Uterus (tissue), 4 donors: Measurements from ENCODE around the gene RFESD. TPM values are rescaled to one million over a fixed set of nuclear protein-coding genes. Genes with fewer than 3 reads are reported as not detected.

Source experiments
- DNase-seq, 2 donors: peaks; one replicate each; pipeline ENCODE4 v3.0.0-alpha.2; 2019 to 2020
- H3K27ac ChIP-seq, 2 donors: fragments of 200-600 bp; sonication (generic); 1 replicate in 1 of 2; 2 replicates in 1 of 2; pipeline ENCODE4 v1.5.1; 2016 to 2018
- H3K27me3 ChIP-seq, 2 donors: fragments of 200-600 bp; sonication (generic); one replicate each; pipeline ENCODE4 v1.5.1; 2018 to 2019; ENCODE audit warnings: control low read depth in 1 of 2
- H3K36me3 ChIP-seq, 2 donors: fragments of 200-600 bp; sonication (generic); one replicate each; pipeline ENCODE4 v1.5.1; 2019; ENCODE audit warnings: control low read depth in 1 of 2
- H3K4me1 ChIP-seq, 2 donors: fragments of 200-600 bp; sonication (generic); one replicate each; pipeline ENCODE4 v1.5.1; 2018 to 2019; ENCODE audit warnings: control low read depth in 1 of 2
- H3K4me3 ChIP-seq, 2 donors: fragments of 200-600 bp; sonication (generic); 1 replicate in 1 of 2; 2 replicates in 1 of 2; pipeline ENCODE4 v1.5.1; 2018 to 2019; ENCODE audit warnings: mild to moderate bottlenecking in 1 of 2
- H3K9me3 ChIP-seq, 2 donors: fragments of 200-600 bp; sonication (generic); one replicate each; pipeline ENCODE4 v1.5.1; 2019; ENCODE audit warnings: control low read depth in 1 of 2
- POLR2A ChIP-seq, 2 donors: fragments of 450-650 bp; IDR thresholded peaks; one replicate each; pipeline ENCODE4 v1.6.1; 2016; ENCODE audit warnings: antibody characterized with exemption in 2 of 2, mild to moderate bottlenecking in 1 of 2, moderate library complexity in 1 of 2
- intact Hi-C: fragments of 100-400 bp; cut with DNase I; formaldehyde crosslinking; loops from one replicate; pipeline ENCODE4 v1.15.1; 2023; ENCODE audit warnings: low total_unique reads
- total RNA-seq, 4 donors: library from RNA; depleted of rRNA in 3 of 4; stranded (reverse); fragments of >200 nt in 3 of 4; gene quantifications; one replicate each; pipeline versions ENCODE4 v1.1.0 to v1.2.4, GENCODE V29; 2014 to 2023
- TF ChIP-seq, protein P1 (sequence below), 4 experiments: fragments of 200-600 bp in 2 of 4; fragments of 450-650 bp in 2 of 4; sonication (generic) in 2 of 4; IDR thresholded peaks; one replicate each; pipeline ENCODE4 v1.5.1; 2016 to 2019; ENCODE audit warnings: antibody characterized with exemption in 4 of 4, mild to moderate bottlenecking in 2 of 4, moderate library complexity in 1 of 4
- donor health status: DM: yes; HTN: yes; CAD: no.

The RFESD gene
- total RNA-seq, 4 donors from 2014 or later = under 0.01 to 2.8 (median 2.2) TPM; not detected in 1

- TF ChIP-seq, protein P1, sequence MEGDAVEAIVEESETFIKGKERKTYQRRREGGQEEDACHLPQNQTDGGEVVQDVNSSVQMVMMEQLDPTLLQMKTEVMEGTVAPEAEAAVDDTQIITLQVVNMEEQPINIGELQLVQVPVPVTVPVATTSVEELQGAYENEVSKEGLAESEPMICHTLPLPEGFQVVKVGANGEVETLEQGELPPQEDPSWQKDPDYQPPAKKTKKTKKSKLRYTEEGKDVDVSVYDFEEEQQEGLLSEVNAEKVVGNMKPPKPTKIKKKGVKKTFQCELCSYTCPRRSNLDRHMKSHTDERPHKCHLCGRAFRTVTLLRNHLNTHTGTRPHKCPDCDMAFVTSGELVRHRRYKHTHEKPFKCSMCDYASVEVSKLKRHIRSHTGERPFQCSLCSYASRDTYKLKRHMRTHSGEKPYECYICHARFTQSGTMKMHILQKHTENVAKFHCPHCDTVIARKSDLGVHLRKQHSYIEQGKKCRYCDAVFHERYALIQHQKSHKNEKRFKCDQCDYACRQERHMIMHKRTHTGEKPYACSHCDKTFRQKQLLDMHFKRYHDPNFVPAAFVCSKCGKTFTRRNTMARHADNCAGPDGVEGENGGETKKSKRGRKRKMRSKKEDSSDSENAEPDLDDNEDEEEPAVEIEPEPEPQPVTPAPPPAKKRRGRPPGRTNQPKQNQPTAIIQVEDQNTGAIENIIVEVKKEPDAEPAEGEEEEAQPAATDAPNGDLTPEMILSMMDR (IDR thresholded peaks at IDR 0.05) = no peak
- no peak for TF ChIP-seq POLR2A (IDR thresholded peaks at IDR 0.05)
- H3K4me3 ChIP-seq = no peak overlapping the region
- no peaks in the 10 kb centered on the region for H3K27me3 ChIP-seq
- DNase-seq = no peak
- no peaks in the 10 kb centered on the region for H3K4me1 ChIP-seq
- H3K9me3 ChIP-seq = no peaks in the 10 kb centered on the region
- intact Hi-C loops = loop anchor here (10.0 kb wide), 1 partner anchor 196 kb away; no protein-coding TSS in a partner anchor
- no peak overlapping the region for H3K27ac ChIP-seq
- H3K36me3 ChIP-seq = no peaks in the 10 kb centered on the region
Measured at GRCh38 chr5:95649274-95649673, 2.7 kb downstream of the RFESD start.

DNA sequence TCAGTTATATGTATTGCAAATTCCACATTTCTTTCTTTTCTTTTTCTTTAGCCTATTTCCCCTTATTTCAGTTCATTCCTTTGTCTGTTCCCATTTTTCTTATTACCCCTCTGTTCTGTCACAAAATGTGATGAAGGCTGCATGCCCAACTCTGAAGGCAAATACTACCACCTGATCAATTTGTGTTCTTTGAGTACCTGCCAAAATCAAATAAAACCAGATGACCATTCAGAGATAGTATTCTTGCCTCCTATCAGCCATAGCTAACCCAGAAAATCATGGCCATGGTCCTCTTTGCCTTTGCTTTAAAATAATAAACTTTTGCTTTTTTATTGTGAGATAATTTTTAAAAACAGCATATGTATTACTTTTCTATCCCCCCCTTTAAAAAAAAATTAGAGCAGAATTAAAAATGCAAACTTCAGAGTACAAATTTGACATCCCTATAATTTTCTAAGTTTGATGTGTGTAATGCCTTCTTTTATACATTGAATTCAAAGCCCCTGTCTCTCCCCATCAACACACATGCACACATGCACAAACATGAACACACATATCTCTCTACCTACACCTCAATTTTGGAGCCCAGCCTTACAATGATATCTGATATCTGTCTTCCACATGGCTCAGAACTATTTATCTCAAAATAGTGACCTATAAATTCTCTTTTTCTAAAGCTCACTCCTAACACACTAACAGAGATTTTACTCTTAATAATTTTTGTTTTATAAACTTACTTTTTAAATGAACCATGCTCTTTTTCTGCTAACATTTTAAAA lies 3.5 kb downstream of the RFESD start:
- Histone ChIP-seq H3K27ac (no peak overlapping the region), H3K36me3 (no peaks in the 10 kb centered on the region), H3K4me1 (no peaks in the 10 kb centered on the region), H3K9me3 (no peaks in the 10 kb centered on the region), H3K27me3 (no peaks in the 10 kb centered on the region), H3K4me3 (no peak overlapping the region)
- intact Hi-C loops = loop anchor here (10.0 kb wide), 1 partner anchor 195 kb away; no protein-coding TSS in a partner anchor
- DNase-seq = no peak
- TF ChIP-seq, protein P1 (IDR thresholded peaks at IDR 0.05) = no peak
- no peak for TF ChIP-seq POLR2A (IDR thresholded peaks at IDR 0.05)

- intact Hi-C loops = no loop called here
- Histone ChIP-seq H3K4me3 (no peak overlapping the region), H3K36me3 (no peaks in the 10 kb centered on the region), H3K27ac (no peak overlapping the region), H3K4me1 (no peaks in the 10 kb centered on the region), H3K27me3 (no peaks in the 10 kb centered on the region), H3K9me3 (no peaks in the 10 kb centered on the region)
- no peak for DNase-seq
- no peak for TF ChIP-seq POLR2A (IDR thresholded peaks at IDR 0.05)
Measured at GRCh38 chr5:95652849-95653248, 6.3 kb downstream of the RFESD start.

- no peaks in the 10 kb centered on the region for H3K9me3 ChIP-seq
- H3K27ac ChIP-seq = no peak overlapping the region
- H3K36me3 ChIP-seq = no peaks in the 10 kb centered on the region
- no peak for DNase-seq
- intact Hi-C loops = no loop called here
- H3K27me3 ChIP-seq = no peaks in the 10 kb centered on the region
- TF ChIP-seq POLR2A (IDR thresholded peaks at IDR 0.05) = no peak
- TF ChIP-seq, protein P1 (IDR thresholded peaks at IDR 0.05) = no peak
- no peak overlapping the region for H3K4me3 ChIP-seq
- H3K4me1 ChIP-seq = no peaks in the 10 kb centered on the region
Measured at GRCh38 chr5:95654196-95654595, 7.6 kb downstream of the RFESD start.

DNA sequence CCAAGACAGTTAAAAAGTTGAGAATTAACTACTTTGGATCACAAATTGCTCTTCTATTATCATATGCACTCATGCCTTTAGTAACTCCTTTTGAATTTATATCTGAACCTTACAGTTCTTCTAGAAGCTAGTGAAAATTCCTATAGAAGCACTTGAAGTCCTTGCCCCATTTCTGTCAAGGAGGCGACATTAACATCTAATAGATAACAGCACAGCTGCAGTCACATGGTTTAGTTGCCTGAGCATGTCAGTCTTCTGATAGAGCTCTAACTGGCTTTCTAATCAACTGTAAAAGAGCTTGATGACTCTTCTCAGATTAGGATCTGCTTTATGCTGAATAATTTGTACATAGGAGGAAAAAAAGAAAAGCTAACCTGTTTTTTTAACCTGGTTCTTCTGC lies 9.0 kb downstream of the RFESD start:
- intact Hi-C loops = no loop called here
- no peaks in the 10 kb centered on the region for H3K4me1 ChIP-seq
- TF ChIP-seq, protein P1 (IDR thresholded peaks at IDR 0.05) = no peak
- TF ChIP-seq POLR2A (IDR thresholded peaks at IDR 0.05) = no peak

More for the DNA sequence above, 9.0 kb downstream of the RFESD start:
- Histone ChIP-seq H3K36me3 (no peaks in the 10 kb centered on the region), H3K9me3 (no peaks in the 10 kb centered on the region), H3K27ac (no peak overlapping the region), H3K4me3 (no peak overlapping the region), H3K27me3 (no peaks in the 10 kb centered on the region)
- DNase-seq = no peak
